ENCODE results near the gene DCTD.

Gene DCTD

GRCh38 chr4:182869697-182870096 lies 47.5 kb downstream of the DCTD start:
- no peak for DNase-seq

DNA sequence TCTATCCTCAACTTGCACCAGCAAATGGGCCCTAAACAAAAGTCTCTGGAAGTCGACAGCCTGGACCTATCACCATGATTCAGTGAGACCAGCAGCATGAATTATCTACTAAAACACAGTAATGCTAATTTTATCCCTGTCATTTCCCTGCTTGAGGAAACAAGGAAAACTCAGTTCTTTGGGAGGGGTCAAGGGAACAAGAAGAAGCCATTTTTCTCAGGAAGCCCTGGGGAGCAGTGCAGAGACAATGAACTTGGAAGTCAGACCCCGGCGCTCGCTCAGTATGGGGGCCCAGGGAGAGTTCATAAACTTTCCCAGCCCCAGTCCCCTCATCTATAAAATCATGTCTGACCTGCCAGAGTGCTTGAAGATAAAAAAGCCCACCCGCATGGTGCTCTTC lies 50.4 kb downstream of the DCTD start:
- DNase-seq, result no peak

DNA sequence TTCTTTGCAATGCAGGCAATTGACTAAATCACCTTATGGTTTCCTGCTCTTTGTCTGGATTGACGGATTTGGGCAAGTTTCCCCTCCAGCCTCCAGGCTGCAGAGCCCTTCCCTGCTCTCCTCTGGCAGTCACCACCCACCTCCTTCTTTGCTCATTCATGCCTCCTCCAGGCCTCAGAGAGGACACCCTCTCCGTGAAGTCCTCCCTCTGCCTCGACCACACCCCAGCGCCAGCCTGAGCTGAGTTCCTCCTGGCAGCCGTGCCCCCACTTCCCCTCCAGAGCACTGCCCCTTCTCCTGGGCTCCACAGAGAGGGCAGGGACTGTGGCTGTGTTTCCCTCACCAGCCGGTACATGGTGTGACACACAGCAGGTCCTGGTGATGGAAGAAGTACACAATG lies 53.7 kb downstream of the DCTD start:
- DNase-seq, result peak; percentile 64

DNA sequence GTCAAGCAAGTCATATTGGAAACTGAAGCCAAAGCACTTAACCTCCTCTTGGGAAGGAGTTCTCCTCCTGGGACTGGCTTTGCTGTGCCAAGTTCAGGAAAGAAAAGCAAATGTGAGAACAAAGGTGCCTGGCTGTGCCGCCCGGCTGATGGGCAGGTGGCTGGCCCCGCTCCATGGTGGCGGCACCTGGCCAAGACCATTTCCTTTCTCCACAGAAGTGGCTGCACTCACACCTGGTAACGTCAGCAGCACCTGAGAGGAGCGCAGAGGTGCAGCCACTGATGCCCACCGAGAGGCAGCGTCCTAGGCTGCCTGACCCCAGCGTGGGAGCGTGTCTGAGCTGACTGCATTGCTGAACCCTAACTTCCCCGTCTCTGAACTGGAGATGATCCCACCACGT lies 54.3 kb downstream of the DCTD start:
- peak; percentile 86 for DNase-seq

- DNase-seq, result peak; percentile 86
Measured at GRCh38 chr4:182862141-182862875, 54.9 kb downstream of the DCTD start.

DNA sequence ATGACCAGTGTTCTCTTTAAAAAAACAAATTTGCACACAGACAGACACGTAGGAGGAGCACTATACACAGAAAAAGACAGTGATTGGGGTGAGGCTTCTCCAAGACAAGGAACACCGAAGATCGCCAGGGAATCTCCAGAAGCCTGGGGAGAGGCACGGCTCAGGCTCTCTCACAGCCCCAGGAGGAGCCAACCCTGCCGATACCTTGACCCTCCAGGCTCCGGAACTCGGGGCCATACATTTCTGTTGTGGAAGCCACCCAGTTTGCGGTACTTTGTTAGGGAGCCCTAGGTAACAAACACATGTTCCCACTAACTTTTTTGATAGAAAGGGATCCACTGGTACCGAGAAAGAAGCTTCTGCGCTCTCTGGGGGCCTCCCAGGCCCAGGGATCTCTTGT lies 55.8 kb downstream of the DCTD start:
- no peak for DNase-seq

- no peak for DNase-seq
Measured at GRCh38 chr4:182859730-182860129, 57.5 kb downstream of the DCTD start.

DNA sequence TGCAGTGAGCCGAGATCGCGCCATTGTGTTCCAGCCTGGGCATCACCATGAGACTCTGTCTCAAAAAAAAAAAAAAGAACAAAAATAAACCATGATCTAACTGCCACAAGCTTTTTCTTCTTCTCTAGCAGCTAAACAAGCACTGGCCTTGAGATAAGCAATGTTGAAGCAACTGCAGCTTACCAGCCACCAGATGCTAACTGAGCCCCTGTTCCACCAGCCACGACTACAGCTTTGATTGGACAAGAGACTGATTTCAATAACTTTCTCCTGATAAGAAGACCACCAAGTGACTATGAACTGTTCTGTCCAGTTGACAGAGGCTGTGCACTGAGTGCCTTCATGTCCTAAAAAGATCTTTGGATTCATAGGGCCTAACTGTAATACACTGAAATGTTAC lies 58.5 kb downstream of the DCTD start:
- DNase-seq, result no peak

GRCh38 chr4:182856862-182857261 lies 60.3 kb downstream of the DCTD start:
- no peak for DNase-seq

DNA sequence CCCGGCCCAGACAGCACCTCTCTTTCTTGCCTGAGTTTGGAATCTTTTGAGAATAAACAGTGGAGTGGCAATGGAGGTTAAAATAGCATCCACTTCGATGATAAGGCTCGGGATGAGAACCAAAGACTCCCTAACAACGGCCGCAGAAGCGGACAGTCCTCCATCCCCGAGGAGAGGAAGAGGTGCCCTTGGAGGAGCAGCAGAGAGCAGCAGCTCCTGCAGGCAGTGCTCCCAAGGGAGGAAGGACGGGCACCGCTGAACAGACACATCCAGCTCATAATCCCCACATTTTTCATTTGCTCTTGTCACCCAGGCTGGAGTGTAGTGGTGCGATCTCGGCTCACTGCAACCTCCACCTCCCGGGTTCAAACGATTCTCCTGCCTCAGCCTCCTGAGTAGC lies 61.3 kb downstream of the DCTD start:
- DNase-seq, result no peak

- DNase-seq, result no peak
Measured at GRCh38 chr4:182855312-182855711, 61.9 kb downstream of the DCTD start.

GRCh38 chr4:182854466-182854865 lies 62.7 kb downstream of the DCTD start:
- no peak for DNase-seq

- DNase-seq, result no peak
Measured at GRCh38 chr4:182853731-182854330, 63.4 kb downstream of the DCTD start.

- no peak for DNase-seq
Measured at GRCh38 chr4:182848685-182849084, 68.5 kb downstream of the DCTD start.

DNA sequence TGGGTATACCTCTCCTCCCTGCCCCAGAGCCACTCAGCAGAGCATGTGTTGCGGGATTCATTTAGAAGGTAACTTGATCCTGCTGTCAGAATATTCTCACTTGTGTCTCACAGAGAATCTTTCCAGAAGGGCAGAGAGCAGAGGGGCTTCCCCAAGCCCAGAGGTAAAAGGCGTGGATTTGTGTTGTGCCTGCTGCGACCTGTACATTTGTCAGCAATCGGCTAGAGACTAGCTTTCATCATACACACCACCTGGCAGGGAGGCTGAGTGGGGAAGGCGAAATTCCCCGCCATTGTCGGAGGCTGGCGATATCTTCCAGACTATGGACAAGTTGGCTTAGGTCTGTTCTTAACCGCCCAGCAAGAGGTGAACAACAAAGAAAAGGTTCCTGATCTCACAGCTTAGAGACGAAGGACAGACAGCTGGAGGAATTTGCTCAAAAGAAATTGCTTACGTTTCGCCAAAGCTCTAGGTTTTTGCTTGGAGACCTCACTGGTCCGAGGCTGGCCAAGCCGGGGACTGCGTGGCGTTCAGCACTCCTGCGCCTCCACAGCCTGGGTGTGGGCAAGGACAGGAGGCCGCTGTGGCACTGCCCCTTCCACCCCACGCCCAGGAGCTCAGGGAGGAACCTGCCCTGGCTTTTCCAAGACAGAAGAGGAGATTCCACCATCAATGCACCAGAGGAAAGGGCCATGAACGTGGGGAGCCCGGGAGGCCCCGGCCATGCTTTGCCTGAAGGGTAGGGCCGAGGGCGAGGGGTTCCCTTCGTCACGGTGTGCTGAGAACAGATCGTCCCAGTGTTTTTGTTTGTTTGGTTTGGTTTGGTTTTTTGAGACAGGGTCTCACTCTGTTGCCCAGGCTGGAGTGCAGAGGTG lies 69.4 kb downstream of the DCTD start:
- no peak for DNase-seq

- no peak for DNase-seq
Measured at GRCh38 chr4:182846036-182846435, 71.2 kb downstream of the DCTD start.

DNA sequence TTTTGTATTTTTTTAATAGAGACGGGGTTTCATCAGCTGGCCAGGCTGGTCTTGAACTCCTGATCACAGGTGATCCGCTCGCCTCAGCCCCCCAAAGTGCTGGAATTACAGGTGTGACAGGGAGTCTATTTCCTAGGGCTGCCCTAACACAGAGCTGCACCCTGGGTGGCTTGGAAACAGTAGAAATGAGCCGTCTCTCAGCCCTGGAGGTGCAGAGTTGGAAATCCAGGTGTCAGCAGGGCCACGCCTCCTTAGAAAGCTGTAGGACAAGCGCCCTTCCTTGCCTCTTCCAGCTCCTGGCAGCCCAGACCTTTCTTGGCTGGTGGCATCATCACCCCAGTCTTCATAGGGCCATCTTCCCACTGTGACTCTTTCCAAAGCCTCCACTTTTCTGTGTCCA lies 71.6 kb downstream of the DCTD start:
- DNase-seq, result no peak

GRCh38 chr4:182843808-182844325 lies 73.3 kb downstream of the DCTD start:
- no peak for DNase-seq

DNA sequence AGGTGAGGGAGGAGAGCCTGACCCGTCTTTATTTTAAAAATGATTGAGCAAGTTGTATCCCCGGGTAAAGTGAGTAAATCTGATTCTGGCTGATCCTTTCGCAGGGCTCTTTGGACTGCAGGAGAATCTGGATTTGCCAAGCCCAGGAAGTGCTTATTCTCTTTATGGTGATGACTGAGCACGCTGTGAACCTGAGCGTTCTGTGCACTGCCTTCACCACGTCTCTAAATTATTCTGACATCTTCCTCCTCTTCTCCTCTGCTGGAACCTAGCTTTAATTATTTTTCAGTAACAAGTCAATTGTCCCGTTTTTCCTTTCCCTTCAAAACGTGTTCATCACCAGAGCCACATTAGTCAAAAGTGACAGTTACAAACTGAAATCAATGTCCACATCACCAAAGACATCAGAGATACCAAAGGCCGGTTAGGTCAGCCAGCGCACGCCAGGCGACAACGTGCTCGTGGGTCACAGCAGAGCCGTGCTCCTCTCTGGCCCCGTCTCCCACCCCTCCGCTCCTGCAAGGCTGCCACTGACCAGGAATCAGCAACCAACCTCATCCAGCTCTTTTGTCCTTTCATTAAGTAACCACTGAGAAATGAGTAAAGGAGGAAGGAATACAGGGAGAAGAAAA lies 74.3 kb downstream of the DCTD start:
- no peak for DNase-seq

DNA sequence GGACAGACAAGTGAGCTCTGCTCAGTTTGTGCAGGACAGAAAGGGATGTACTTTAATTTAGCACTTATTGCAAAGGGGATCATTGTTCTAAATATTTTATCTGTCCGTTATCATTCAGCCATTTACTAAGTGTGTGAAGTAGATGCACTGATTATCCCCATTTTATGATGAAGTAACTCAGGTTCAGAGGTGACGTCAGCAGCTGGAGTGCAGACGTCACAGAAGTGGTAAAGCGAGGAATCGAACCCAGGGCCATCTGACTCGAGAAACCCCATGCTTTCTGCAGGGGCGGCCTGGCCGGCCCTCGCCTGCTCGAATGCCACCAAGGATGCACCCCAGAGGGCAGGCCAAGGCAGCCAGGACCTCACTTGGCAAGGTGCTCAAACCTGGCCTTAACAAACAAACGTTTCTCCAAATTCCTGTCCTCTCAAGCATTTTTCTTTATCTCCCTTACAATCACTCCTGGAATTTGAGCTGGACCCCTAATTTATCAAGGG lies 75.0 kb downstream of the DCTD start:
- no peak for DNase-seq

DNA sequence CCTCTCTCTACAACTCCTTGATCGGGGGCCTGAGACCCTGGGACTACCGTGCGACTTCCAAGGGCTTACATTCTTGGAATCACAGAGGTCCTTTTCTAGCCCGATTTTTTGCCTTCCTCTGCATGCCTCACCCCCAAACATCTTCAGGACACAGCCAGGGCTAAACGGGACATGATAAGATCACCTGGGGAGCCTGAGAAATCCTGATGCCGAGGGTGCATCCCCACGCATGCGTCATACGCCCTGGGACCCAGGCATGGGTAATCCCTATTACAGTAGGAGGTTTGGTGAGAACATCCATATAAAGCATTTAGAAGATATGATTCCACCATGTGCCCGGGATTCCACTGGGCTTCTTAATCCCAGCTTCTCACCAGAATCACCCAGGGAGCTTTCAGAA lies 77.1 kb downstream of the DCTD start:
- no peak for DNase-seq
